Measurements from ENCODE around the gene SPACA4.

The SPACA4 gene

GRCh38 chr19:48651683-48652048 is 45.1 kb downstream of the SPACA4 start:
- DNase-seq (ENCODE audit: low read depth): no peak

GRCh38 chr19:48654299-48655059 is 47.9 kb downstream of the SPACA4 start:
- DNase-seq (ENCODE audit: low read depth): no peak

- no peak for DNase-seq (ENCODE audit: low read depth)
These were observed 50.4 kb downstream of the SPACA4 start for GRCh38 chr19:48656840-48657474.

Data from CMK (cell line).